HG03097 (cell line): ENCODE data around the gene CASZ1.

Source experiments
- ATAC-seq: cut with Tn5 transposase; IDR thresholded peaks from one replicate; pipeline ENCODE4 v1.9.1; 2021; ENCODE audit not compliant: unreplicated experiment, low FRiP score

The CASZ1 gene

GRCh38 chr1:10734375-10734774 is 62.1 kb downstream of the CASZ1 start:
- ATAC-seq = no peak

GRCh38 chr1:10733474-10734366 is 62.7 kb downstream of the CASZ1 start:
- ATAC-seq = no peak

GRCh38 chr1:10730985-10731384 is 65.5 kb downstream of the CASZ1 start:
- no peak for ATAC-seq

GRCh38 chr1:10728595-10729410 is 67.6 kb downstream of the CASZ1 start:
- ATAC-seq = no peak

GRCh38 chr1:10727751-10728232 is 68.7 kb downstream of the CASZ1 start:
- ATAC-seq = no peak

- no peak for ATAC-seq
Observed at GRCh38 chr1:10726355-10726754, 70.1 kb downstream of the CASZ1 start.

GRCh38 chr1:10724948-10725847 is 71.2 kb downstream of the CASZ1 start:
- ATAC-seq = no peak

- no peak for ATAC-seq
Observed at GRCh38 chr1:10724511-10724910, 71.9 kb downstream of the CASZ1 start.

- ATAC-seq = no peak
Observed at GRCh38 chr1:10724052-10724494, 72.4 kb downstream of the CASZ1 start.

GRCh38 chr1:10723317-10723716 is 73.1 kb downstream of the CASZ1 start:
- ATAC-seq = no peak

- ATAC-seq = no peak
Observed at GRCh38 chr1:10722803-10723202, 73.6 kb downstream of the CASZ1 start.

- ATAC-seq = no peak
Observed at GRCh38 chr1:10721381-10722321, 74.8 kb downstream of the CASZ1 start.

GRCh38 chr1:10720635-10721034 is 75.8 kb downstream of the CASZ1 start:
- no peak for ATAC-seq

- ATAC-seq = no peak
Observed at GRCh38 chr1:10718083-10718415, 78.4 kb downstream of the CASZ1 start.

GRCh38 chr1:10717296-10718082 is 79.0 kb downstream of the CASZ1 start:
- ATAC-seq = no peak

GRCh38 chr1:10716840-10717239 is 79.6 kb downstream of the CASZ1 start:
- ATAC-seq = no peak

GRCh38 chr1:10714337-10715114 is 81.9 kb downstream of the CASZ1 start:
- ATAC-seq = no peak

- no peak for ATAC-seq
Observed at GRCh38 chr1:10713614-10714013, 82.8 kb downstream of the CASZ1 start.
